ENCODE measurements around the gene CNTNAP2. TPM values are rescaled to one million over a fixed set of nuclear protein-coding genes. Genes with fewer than 3 reads are reported as not detected.

Gene CNTNAP2
- total and polyA plus RNA-seq, 2 of the 13 experiments (the other 11 are each of a cell fraction or from before 2014, with no cell fraction given) = 0.40 to 0.42 TPM

DNA sequence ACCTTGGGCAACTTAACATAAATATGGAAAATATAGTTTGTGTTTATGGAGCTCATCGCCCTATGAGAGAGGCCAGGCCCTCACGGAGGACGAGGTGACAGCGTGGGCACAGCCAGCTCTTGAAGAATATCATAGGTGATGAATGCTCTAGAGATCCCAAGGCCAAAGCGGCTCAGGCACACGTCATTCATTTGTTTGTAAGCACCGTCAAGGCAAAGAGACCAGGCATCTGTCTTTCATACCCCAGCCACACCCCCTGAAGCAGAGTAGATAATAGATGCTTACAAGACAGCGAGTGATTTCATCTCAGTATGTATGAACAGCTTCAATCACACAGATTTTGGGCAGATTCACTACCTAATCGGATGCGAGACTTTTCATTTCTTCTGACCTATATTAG lies 2231.9 kb downstream of the CNTNAP2 start:
- H3K4me3 ChIP-seq (replicated peaks in 1 of 3; ENCODE audit: insufficient read depth in 1 of 3, low read depth in 2 of 3, low read length in 3 of 3) = no peak overlapping the region
- 75% methylated on average over 10 of the region's 10 CpGs for WGBS (ENCODE audit: low lambda C conversion rate)
- in situ Hi-C loops (cut with HindIII; ENCODE audit: extremely low pct_ligation_motif_present, low pct_unique_long_range_greater_than_20kb) = no loop called here
- H3K9ac ChIP-seq (ENCODE audit: insufficient read depth, low read depth, low read length) = no peak overlapping the region
- no peak for ATAC-seq
- no peaks in the 10 kb centered on the region; a peak in 1 of 5 replicates for H3K27me3 ChIP-seq (ENCODE audit: control insufficient read depth in 1 of 2, insufficient read depth in 2 of 2, low read length in 2 of 2)
- no peak for DNase-seq (ENCODE audit: low spot score)
- no peak overlapping the region for H2AFZ ChIP-seq (ENCODE audit: low read length)
- no peak overlapping the region for H3K4me2 ChIP-seq (ENCODE audit: low read depth, low read length)
- no peaks in the 10 kb centered on the region for H3K79me2 ChIP-seq (ENCODE audit: insufficient read depth, low read length)
- H4K20me1 ChIP-seq (ENCODE audit: insufficient read depth, low read length) = no peaks in the 10 kb centered on the region
- CTCF ChIA-PET (ENCODE audit: low intra/inter-chr PET ratio, low total read pairs) = no interaction called here
- BruUV-seq (replicated peaks) = no TSS peak
- H3K9me3 ChIP-seq (ENCODE audit: low read length) = no peaks in the 10 kb centered on the region
- intact Hi-C loops (cut with micrococcal nuclease; ENCODE audit: unreplicated experiment) = no loop called here
- POLR2A ChIA-PET = no interaction called here
- no peaks in the 10 kb centered on the region for H3K4me1 ChIP-seq (ENCODE audit: insufficient read depth, low read length)
- H3K27ac ChIP-seq (ENCODE audit: extremely low read length, insufficient read depth, low read length) = no peak overlapping the region
- TF ChIP-seq PAWR (CRISPR knock-in tag; IDR thresholded peaks at IDR 0.05; ENCODE audit: borderline replicate concordance) = no peak
- no peak for TF ChIP-seq ZFP36L2 (CRISPR knock-in tag; IDR thresholded peaks at IDR 0.05)
- TF ChIP-seq, protein P1, sequence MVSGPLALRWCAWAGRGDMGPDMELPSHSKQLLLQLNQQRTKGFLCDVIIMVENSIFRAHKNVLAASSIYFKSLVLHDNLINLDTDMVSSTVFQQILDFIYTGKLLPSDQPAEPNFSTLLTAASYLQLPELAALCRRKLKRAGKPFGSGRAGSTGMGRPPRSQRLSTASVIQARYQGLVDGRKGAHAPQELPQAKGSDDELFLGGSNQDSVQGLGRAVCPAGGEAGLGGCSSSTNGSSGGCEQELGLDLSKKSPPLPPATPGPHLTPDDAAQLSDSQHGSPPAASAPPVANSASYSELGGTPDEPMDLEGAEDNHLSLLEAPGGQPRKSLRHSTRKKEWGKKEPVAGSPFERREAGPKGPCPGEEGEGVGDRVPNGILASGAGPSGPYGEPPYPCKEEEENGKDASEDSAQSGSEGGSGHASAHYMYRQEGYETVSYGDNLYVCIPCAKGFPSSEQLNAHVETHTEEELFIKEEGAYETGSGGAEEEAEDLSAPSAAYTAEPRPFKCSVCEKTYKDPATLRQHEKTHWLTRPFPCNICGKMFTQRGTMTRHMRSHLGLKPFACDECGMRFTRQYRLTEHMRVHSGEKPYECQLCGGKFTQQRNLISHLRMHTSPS (CRISPR knock-in tag; IDR thresholded peaks at IDR 0.05; ENCODE audit: low read depth) = no peak
- FAIRE-seq = no peak
- H3K36me3 ChIP-seq (replicated peaks in 1 of 2; ENCODE audit: control insufficient read depth in 1 of 2, insufficient read depth in 2 of 2, low read length in 2 of 2) = no peaks in the 10 kb centered on the region

DNA sequence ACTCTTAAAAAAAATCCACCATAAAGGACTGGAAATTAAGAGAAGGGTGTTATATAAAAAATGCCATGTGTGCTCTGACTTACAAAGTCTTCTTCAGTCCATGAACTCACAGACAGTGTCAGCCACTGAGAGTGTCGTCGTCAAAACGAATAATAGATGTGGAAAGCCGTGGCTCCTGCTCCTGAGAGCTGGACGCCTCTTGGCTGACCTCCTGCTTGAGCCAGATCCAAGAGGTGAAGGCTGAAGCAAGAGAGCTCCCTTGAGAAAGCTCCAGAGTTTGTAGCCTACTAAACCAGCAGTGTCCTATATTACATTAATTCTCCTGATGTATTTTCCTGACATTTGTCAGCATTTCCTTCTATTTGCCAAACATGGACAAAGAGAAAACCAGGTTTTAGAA lies 2239.7 kb downstream of the CNTNAP2 start:
- 76% methylated on average over 4 of the region's 5 CpGs for WGBS (ENCODE audit: low lambda C conversion rate)
- H3K27ac ChIP-seq (ENCODE audit: extremely low read length, insufficient read depth, low read length) = no peak overlapping the region
- no peaks in the 10 kb centered on the region for H3K79me2 ChIP-seq (ENCODE audit: insufficient read depth, low read length)
- TF ChIP-seq CAMTA2 (CRISPR knock-in tag; IDR thresholded peaks at IDR 0.05; ENCODE audit: borderline replicate concordance) (no peak), NR1H2 (CRISPR knock-in tag; IDR thresholded peaks at IDR 0.05; ENCODE audit: borderline replicate concordance, low read depth) (no peak), KMT2B (CRISPR knock-in tag; IDR thresholded peaks at IDR 0.05) (no peak), FOXK2 (IDR thresholded peaks at IDR 0.05) (no peak), NCOR1 (IDR thresholded peaks at IDR 0.05; ENCODE audit: borderline replicate concordance, low read length) (no peak), ATM (IDR thresholded peaks at IDR 0.05; ENCODE audit: borderline replicate concordance) (no peak), ZC3H4 (CRISPR knock-in tag; IDR thresholded peaks at IDR 0.05; ENCODE audit: borderline replicate concordance) (no peak), CENPT (CRISPR knock-in tag; IDR thresholded peaks at IDR 0.05; ENCODE audit: low read depth) (no peak), ONECUT2 (CRISPR knock-in tag; IDR thresholded peaks at IDR 0.05) (no peak), TOE1 (CRISPR knock-in tag; IDR thresholded peaks at IDR 0.05) (no peak), AKAP8 (CRISPR knock-in tag; IDR thresholded peaks at IDR 0.05) (no peak)
- TF ChIP-seq, protein P2, sequence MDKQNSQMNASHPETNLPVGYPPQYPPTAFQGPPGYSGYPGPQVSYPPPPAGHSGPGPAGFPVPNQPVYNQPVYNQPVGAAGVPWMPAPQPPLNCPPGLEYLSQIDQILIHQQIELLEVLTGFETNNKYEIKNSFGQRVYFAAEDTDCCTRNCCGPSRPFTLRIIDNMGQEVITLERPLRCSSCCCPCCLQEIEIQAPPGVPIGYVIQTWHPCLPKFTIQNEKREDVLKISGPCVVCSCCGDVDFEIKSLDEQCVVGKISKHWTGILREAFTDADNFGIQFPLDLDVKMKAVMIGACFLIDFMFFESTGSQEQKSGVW (CRISPR knock-in tag; IDR thresholded peaks at IDR 0.05; ENCODE audit: borderline replicate concordance) = no peak
- TF ChIP-seq, protein P3, sequence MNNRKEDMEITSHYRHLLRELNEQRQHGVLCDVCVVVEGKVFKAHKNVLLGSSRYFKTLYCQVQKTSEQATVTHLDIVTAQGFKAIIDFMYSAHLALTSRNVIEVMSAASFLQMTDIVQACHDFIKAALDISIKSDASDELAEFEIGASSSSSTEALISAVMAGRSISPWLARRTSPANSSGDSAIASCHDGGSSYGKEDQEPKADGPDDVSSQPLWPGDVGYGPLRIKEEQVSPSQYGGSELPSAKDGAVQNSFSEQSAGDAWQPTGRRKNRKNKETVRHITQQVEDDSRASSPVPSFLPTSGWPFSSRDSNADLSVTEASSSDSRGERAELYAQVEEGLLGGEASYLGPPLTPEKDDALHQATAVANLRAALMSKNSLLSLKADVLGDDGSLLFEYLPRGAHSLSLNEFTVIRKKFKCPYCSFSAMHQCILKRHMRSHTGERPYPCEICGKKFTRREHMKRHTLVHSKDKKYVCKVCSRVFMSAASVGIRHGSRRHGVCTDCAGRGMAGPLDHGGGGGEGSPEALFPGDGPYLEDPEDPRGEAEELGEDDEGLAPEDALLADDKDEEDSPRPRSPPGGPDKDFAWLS (CRISPR knock-in tag; IDR thresholded peaks at IDR 0.05; ENCODE audit: borderline replicate concordance) = no peak

More for the DNA sequence above, 2239.7 kb downstream of the CNTNAP2 start:
- intact Hi-C loops (cut with micrococcal nuclease; ENCODE audit: unreplicated experiment) = no loop called here
- ATAC-seq = no peak
- no TSS peak for BruUV-seq (replicated peaks)
- Histone ChIP-seq H3K4me3 (replicated peaks in 1 of 3; ENCODE audit: insufficient read depth in 1 of 3, low read depth in 2 of 3, low read length in 3 of 3) (no peak overlapping the region), H2AFZ (ENCODE audit: low read length) (no peak overlapping the region), H3K9me3 (ENCODE audit: low read length) (no peaks in the 10 kb centered on the region), H3K4me2 (ENCODE audit: low read depth, low read length) (no peak overlapping the region), H4K20me1 (ENCODE audit: insufficient read depth, low read length) (no peaks in the 10 kb centered on the region), H3K4me1 (ENCODE audit: insufficient read depth, low read length) (no peaks in the 10 kb centered on the region), H3K36me3 (replicated peaks in 1 of 2; ENCODE audit: control insufficient read depth in 1 of 2, insufficient read depth in 2 of 2, low read length in 2 of 2) (no peaks in the 10 kb centered on the region), H3K9ac (ENCODE audit: insufficient read depth, low read depth, low read length) (no peak overlapping the region), H3K27me3 (ENCODE audit: control insufficient read depth in 1 of 2, insufficient read depth in 2 of 2, low read length in 2 of 2) (no peaks in the 10 kb centered on the region)
- ChIA-PET CTCF (ENCODE audit: low intra/inter-chr PET ratio, low total read pairs) (no interaction called here), POLR2A (no interaction called here)
- no peak for DNase-seq (ENCODE audit: low spot score)
- no peak for FAIRE-seq
- in situ Hi-C loops (cut with HindIII; ENCODE audit: extremely low pct_ligation_motif_present, low pct_unique_long_range_greater_than_20kb) = no loop called here
